CMK (cell line): Measurements from ENCODE around the gene CDC6.

Source experiments
- DNase-seq: peaks from one replicate; pipeline ENCODE4 v3.0.0-alpha.2; 2010; ENCODE audit warnings: low read depth

The CDC6 gene

DNA sequence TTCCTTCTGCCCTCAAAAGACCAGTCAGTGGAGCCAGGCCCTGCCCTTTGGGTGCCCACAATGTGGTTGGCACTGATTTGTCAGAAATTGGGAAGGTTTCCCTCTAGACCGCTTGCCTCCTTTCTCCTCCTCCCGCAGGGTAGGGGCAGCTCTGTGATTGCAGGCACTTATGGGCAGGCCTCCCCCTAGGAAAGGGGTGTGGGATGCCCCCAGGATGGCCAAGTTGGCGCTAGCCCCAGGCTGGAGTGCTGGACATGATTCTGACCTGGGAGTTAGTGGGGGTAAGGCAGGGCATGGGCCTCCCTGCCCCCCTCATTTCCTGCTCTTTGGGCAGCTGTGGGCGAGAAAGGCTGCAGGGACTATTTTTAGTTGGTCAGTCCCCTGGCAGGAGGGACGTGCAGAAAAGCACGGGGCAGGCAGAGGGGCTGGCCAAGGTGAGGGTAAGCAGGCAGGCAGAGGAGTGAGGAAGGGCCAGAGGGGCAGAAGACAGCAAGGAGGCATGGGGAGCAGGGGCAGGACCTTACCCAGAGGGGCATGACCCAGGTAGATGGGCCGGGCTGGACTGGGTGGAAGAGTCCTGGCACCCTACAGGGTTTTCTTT, 24.6 kb downstream of the CDC6 start:
- DNase-seq = no peak

DNA sequence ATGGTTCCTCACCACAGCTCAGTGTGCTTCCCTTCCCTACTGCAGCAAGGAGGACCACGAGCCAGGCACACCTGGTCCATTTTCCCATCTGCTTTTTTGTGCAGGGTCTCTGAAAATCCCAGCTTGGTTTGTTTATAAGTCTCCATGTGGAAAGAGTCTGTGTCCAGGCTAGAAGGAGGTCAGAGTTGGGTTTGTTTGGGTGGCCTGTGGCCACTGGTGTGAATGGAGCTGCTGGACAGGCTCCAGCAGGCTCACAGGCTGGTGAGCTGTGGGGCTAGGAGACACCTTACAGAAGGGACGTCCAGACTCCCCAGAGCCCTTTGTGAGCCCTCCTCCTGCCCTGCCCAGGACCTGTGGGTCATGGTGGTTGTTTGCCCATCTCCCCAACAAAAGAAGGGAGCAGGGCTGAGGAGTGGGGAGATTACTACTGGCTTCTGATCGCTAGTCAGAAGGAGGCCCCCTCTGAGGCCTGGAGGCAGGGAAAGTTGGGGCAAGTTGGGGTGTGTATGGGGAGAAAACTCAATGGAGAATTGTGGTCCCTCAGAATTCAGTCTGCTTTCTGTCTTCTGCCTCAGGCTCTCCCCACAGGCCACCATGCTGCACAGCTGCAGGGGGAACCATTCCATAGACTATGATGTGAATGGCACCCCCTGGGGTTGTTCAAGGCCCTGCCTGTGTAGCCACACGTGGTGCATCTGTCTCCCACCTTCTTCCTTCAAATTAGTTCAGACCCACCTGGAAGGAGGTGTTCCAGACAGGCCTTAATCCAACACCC, 25.4 kb downstream of the CDC6 start:
- no peak for DNase-seq

DNA sequence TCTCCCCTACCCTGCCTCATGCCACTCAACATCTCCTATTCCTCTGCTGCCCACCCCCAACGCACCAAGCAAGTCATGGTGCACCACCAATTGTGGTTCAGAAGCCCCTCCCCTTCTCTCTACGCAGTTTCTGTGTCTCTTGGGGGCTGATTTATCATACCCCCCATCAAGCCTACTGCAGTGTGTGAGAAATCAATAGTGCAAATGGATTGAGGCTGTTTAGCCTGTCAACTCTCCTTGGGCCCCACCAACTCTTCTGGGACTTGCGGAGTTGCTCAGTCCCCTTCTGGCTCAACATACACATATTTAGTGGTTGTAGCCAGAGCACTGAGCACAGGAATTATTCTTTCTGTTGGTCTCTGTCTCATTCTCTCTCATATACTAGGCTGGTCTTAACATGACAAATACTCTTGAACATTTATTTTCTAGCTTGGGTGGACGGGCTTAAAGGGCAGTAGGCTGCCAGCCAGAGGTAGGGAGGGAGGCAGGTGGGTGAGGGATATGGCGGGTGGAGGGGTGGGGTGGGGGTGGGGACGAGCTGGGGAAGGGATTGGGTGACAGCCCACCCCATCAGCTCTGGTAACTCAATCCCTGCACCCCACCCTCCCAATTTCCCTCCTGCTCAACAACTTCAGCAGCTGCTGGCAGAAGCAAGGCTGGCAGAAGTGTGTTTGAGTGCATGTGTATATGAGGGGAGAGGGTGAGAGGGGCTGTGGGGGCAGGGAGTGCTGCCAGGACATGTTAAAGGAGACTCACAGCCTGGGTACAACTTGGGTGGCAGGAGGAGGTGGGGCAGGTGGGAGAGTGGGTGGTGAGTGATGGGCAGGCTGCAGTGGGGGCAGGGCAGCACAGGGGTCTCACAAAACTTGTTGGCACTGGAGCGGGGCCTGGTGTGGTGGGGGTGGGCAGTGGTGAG, 26.2 kb downstream of the CDC6 start:
- DNase-seq = no peak

DNA sequence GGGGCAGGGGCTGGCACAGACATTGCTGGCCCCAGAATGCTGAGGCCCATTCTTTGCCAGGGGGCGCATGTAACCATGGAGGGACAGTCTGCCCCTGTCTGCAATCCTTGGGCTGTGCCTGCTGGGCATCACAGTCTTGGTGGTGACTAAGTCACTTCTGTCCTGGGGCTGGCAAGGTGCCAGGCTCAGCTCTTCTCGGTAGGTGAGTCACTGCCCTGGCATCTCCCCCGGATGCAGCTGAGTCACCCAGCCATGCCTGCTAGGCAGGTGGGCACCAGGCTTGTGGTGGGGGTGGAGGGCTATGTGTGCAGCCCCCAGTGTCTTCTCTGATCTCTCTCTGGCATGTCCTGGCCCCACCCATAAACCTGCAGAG, 26.9 kb downstream of the CDC6 start:
- DNase-seq = no peak

DNA sequence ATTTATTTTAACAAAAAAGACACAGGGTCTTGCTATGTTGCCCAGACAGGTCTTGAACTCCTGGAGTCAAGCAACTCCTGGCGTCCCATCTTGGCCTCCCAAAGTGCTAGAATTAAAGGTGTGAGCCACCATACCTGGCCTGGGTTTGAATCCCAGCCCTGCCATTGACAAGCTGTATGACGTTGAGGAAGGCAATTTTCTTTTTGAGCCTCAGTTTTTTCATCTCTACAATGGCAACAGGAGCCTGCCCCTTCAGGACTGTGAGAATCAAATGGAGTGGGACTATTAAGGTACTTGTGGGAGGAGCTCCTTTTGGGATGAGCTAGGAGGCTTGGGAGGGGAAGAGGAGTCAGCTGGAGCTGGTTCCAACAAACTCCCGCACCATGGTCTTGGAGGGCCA, 27.5 kb downstream of the CDC6 start:
- DNase-seq = no peak

DNA sequence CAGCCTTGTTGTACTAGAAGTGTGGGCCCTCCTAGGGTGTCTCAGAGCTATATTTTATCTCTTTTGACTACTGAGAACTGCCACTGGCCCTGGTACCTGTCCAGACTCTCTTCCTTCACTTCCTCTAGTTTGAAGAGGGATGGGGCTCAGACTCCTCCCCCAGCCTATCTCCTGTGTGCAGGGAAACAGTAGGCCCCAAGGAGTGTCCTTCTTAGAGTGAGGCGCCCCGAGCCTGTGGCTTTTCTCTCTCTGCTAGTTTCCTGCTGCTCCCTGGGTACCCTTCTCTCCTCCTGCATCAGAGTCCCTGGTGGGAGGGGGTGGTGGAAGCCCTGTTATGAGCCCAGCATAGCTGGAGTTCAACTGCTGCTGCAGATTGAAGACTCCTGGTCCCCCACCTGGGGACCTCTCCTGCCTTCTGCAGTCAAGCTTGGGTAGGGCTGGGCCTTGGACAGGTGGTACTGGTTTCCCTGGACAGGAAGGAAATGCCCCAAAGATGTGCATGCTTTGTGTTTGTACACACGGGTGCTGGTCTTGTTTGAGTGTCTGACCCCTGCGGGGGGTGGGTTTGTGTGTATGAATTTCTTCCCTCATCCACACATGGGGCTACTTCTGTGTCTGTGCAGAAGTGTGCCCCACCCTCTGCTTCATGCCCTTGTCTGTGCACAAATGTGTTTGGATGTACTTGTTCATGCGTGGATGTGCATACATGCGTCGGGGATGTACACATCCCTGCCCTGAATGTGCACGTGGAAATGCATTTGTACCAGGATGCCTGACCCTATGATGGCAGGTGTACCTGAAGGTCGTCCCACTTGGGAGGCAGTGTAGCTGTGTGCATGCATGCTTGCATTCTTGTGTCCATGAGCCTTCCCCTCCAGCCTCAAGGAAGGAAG, 28.2 kb downstream of the CDC6 start:
- no peak for DNase-seq

DNA sequence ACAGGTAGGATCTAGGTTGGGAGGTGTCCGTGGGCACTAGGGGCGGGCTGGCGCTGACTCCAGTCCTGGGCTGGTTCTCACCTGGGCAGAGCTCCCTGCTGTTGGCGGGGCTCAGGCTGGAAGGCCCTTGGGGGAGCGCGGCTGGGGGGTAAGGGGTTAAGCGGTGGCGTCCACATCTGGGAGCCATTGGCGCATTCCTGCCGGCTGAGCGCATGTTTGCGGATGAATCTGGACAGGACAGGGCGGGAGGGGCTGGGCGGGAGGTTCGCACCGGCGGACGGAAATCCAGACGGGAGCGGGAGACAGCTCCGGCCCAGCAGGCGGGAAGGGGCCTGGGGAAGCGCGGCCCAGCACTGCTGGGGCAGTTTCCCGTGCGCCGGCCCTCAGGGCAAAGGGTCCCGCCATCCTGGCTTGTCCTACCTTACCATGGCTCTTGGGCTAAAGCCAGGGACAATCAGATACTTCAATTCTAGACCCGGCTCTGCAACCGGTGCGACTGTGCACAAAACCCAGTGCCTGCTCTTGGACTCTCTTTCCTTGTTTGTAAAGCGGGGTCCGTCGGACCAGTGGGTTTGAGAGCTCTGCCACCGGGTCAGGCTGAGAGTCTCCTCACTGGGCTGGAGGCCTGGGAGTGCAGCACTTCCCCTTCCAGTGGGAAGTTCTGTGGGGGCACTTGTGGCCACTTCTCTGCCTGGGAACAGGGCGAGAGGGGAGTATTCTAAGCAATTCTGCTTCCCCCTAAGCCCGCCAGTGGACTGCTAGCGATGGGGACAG, 29.1 kb downstream of the CDC6 start:
- no peak for DNase-seq

DNA sequence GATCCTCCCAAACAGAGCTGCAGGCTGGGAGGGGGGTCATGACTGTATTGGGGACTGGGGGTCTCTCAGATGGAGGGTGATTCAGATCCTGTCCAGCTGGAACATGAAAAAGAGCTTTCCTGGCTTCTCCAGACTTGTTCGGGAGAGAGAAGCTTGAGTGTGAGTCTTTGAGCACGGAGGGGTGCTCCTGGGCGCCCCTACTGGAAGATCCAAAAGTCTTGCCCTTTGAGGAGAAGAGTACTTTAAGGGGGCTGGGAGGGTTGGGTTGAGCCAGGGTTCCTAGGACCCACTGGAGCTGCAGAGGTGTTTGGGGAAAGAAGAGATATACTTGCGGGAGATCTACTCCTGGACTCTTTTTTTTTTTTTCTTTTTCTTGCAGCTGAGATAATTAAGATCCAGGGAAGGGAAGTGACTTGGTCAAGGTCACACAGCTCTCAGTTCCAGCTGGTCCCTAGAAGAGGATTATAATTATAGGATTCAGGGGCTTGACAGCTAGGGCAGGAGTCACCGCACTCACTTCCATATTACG, 29.7 kb downstream of the CDC6 start:
- DNase-seq = no peak

DNA sequence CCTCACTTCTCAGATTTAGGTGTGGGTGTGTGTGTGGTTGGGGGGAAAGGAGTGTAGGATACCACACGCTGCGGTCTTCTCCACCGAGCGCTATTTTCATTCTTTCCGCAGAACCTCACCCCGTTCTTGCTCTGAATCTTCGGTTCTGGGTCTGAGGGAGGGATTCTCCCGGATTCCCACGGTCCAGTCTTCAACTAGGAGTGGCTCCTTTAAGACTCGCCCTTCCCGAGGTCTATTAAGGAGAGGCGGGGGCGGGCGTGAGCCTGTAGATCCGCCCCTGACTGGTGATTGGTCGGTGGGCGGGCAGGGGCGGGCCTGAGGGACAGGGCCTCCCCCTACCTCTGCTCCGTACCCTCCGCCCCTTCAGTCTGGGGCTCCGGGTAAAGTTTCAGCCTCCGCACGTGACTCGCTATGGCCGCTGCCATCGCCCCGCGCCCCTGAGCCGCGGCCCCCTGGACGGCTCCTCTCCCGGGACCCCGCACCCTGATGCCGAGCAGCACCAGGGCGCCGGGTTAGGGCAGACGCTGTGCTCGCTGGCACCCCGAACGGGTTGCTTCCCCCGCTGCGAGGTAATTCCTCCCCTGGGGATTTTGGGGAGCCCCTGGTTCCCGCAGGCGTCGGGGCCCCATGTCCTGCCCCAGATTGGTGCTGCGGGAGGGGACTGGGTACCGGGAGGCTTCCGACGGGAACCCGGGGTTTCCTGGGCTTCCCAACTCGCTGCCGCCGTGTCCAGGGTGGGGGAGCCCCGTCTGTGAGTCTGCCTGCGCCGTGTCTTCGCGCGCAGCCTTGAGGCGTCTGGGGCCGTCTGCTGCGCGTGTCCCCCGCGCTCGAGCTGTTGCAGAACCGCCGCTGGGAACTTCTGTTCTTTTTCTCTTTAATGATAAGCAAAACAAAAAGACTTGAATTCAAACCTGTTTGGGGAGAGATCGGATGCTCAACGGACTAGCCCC, 30.5 kb downstream of the CDC6 start:
- DNase-seq = peak; percentile 83

DNA sequence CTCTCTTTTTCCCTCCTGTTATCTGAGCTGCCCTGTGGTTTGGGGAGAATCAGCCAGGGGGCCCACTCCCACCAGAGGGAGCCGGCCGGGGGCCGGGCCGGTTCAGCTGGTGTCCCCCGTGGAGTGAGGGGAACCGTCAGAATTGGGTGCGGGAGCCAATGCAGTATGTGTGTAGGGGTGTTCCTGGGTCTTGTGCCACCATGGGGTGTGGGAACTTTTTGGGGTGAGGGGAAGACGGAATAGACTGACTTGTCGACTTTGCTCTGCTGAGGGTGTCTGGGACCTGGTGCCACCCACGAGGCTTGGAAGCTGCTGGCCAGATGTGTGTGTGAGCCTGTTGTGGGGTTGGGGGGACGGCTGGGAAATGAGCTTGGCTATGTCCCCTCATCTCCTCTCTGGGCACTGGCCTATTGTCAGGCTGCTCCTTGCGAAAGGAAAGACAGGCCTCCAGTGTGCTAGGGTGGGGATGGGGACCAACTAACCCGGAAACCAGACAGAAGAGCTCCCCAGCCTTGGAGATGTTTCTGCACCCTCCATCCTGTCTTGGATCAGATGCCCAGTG, 31.2 kb downstream of the CDC6 start:
- DNase-seq = no peak

DNA sequence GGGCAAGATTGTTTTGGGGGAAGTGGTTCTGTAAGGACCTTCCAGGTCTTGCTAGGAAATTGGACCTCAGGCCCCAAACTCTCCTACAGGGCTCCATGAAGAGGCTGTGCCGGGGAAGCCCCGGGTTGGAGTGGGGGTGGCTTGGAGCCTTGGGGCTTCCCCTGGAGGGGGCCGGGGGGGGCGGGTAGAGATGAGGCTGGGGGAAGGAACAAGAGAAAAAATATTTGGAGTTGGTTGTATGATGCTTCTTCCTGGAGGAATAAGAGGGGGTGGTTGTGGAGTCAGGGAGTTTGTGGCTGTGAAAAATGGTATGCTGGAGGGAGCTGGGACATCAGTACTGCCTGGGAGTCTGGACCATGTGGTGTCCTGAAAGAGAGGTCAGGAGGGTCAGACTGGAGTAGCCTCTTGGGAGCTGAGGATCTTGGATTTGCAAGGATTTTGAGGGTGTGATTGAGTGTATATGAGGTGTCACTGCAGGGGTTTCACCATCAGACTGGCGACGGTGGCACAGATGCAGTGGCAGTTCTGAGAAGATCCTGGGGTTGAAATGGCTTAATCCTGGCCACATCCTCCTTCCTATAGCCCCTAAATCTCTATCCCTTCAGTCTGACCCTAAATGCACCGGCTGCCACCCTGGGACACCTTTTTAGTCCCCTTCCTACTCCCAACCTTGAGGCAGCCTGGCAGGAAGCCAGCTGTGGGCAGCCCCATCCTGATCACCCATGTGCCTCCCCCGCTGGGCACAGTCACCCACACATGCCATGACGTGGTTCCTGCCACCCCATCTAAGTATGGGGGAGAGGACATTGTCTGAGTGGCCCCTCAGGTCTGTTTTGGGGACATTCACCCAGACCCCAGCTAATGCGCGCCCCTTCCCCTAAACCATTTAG, 32.2 kb downstream of the CDC6 start:
- no peak for DNase-seq

DNA sequence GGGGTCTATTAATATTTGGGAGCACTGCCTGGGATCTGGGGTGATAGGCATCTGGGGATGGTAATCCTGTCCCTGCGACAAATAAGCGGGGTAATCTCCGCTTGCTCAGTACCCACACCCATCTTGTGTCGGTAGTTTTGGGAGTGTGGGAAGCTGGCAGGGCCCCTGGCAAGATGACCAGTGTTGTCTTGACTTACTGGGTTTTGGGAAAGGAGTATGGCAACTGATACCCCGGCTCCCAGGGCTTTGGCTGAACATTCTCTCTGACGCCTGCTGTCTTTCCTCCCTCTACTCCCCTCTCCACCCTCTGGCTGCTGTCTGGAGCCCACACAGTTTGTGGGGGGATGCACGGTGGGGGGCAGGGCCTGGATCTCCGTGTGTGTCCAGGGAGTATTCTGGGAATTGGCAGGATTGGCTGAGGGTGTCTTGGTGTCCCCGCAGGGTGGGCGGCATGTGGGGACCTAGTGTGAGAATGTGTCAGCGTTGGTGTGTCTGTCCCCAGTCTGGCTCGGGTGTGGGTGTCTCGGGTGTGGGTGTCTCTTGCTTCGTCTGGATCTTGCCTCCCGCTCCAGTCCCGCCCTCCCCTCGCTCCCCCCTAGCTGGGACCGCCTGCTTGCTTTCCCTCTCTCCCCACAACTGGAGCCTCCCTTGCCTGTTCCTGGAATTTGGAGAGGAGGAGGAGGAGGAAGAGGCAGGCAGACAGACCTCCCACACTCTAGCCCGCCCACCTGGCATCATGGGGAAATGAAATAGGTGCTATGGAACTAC, 33.3 kb downstream of the CDC6 start:
- DNase-seq = no peak

DNA sequence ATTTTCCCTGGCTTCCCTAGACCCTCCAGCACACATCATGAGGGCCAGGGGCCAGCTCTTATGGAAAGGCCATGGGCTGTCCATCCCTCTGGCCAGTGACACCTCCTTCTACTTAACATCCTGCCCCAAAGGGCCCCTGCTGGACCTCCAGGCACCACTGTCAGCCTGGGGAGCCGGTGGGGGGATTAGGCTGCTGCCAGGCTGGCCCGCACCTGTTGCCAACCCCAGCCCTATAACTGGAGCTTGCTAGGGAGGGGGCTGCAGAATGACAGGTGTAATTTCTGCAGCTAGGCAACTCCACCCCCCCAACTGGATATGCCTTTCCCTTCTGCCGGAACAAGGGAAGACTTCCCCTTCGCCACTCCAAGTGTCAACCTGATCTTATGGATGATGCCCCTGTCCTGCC, 33.8 kb downstream of the CDC6 start:
- no peak for DNase-seq

DNA sequence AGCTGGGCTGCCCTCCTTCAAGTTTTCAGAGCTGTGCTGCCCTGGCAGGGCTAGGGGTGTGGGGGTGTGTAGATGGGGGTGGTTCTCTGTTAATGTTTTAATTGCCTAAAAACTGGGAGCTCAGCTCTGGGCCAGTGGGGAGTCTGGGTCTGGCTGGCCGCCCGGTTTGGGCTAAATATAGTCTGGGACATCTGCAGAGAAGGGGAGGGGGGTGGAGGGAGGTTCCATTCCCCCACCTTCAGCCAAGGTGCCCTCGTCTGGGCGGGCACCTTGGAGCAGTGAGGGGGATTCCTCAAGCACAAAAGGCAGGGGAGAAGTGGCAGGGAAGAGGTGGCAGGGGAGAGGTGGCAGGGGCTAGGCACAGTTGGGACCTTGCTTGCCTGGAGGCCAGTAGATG, 34.3 kb downstream of the CDC6 start:
- DNase-seq = no peak

DNA sequence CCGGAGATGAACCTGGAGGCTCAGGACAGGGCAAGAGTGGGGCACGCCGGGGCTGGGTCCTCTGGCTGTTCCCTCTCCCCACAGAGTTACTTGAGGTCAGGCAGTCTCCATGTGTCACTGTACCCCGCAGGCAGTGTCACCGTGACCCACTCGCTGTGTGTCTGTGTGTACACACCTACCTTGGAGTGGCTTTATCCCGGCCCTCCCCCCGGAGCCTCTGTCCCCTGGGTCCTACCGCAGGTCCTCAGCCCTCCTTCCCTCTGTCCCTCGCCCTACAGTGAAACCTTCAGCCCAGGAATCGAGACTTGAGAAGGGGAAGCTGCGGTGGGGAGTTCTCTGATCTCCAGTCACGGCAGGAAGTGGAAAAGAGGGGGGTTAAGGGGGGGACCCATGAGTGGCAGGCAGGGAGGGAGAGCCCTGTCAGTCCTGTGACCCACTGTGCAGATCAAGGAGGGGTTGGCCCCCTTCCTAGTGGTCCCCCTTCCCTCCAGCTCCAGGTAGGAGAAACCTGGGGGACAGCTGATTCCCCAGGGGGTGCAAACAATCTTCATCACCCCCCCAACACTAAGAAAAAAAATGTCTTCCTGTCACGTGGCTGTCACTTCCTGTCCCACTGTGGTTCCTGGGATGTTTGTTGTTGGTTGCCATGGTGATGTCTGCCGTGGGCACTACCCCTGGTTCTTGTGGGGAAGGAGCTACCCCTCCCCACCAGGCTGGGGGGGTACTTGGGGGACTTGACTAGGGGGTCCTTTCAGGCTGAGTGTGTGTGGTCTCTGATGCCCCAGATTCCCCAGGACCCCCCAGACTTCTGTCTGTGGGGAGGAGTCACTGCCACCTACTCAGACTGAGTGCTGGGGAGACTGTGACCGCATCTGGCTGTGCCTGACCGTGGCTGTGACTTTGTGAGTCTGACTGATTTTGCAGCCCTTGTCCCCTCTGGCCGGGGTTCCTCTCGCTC, 35.0 kb downstream of the CDC6 start:
- peak; percentile 98 for DNase-seq
